Muscle of back (tissue), 11 donors: ENCODE measurements around the gene ESPN. TPM values are rescaled to one million over a fixed set of nuclear protein-coding genes. Genes with fewer than 3 reads are reported as not detected.
A peak's percentile ranks its signal among the peaks of the same experiment; 100 is the strongest.

Source experiments
- DNase-seq, 3 donors: peaks; one replicate each; pipeline versions ENCODE4 v3.0.0 to v3.0.0-alpha.2; 2013
- polyA plus RNA-seq, 10 donors: library from polyadenylated mRNA; unstranded; fragments of 120-200 nt; gene quantifications; one replicate each; pipeline ENCODE4 v1.2.1, GENCODE V29; 2013; ENCODE audit not compliant: insufficient read length in 10 of 10

The ESPN gene
- polyA plus RNA-seq, 10 donors, result 0.35 to 5.0 (median 1.3) TPM

GRCh38 chr1:6409053-6409452, 15.5 kb upstream of the ESPN start:
- DNase-seq, result no peak

GRCh38 chr1:6409733-6410132, 14.8 kb upstream of the ESPN start:
- DNase-seq, result no peak

GRCh38 chr1:6410248-6410893, 14.2 kb upstream of the ESPN start:
- no peak for DNase-seq

- no peak for DNase-seq
Measured at GRCh38 chr1:6412896-6413295, 11.7 kb upstream of the ESPN start.

- peak in 2 of 3 donors; percentile 4 to 30 for DNase-seq
Measured at GRCh38 chr1:6414443-6414844, 10.1 kb upstream of the ESPN start.

- DNase-seq, result no peak
Measured at GRCh38 chr1:6414881-6415626, 9.5 kb upstream of the ESPN start.

GRCh38 chr1:6416295-6416656, 8.3 kb upstream of the ESPN start:
- DNase-seq, result no peak

- DNase-seq, result no peak
Measured at GRCh38 chr1:6416906-6417305, 7.7 kb upstream of the ESPN start.

GRCh38 chr1:6417961-6418667, 6.5 kb upstream of the ESPN start:
- DNase-seq, result no peak

- no peak for DNase-seq
Measured at GRCh38 chr1:6418668-6419396, 5.7 kb upstream of the ESPN start.

GRCh38 chr1:6419397-6419803, 5.2 kb upstream of the ESPN start:
- no peak for DNase-seq

- no peak for DNase-seq
Measured at GRCh38 chr1:6419804-6420453, 4.6 kb upstream of the ESPN start, which contains the start of gene HES2. Gene HES2, minus strand, starts transcription at chr1:6419919. Its CDS starts 99 bp downstream, at chr1:6419820.

GRCh38 chr1:6420454-6421042, 4.0 kb upstream of the ESPN start:
- peak in 1 of 3 donors; percentile 44 for DNase-seq

- no peak for DNase-seq
Measured at GRCh38 chr1:6421266-6421665, 3.3 kb upstream of the ESPN start.

GRCh38 chr1:6423321-6423999, 1.1 kb upstream of the ESPN start:
- peak in 1 of 3 donors; percentile 40 for DNase-seq

- peak in 1 of 3 donors; percentile 24 for DNase-seq
Measured at GRCh38 chr1:6424000-6424565, 493 bp upstream of the ESPN start.

GRCh38 chr1:6425658-6426057, 1.1 kb downstream of the ESPN start:
- no peak for DNase-seq

- DNase-seq, result no peak
Measured at GRCh38 chr1:6426277-6426971, 1.8 kb downstream of the ESPN start.

GRCh38 chr1:6426972-6427350, 2.4 kb downstream of the ESPN start:
- no peak for DNase-seq
